AG10803 (cell line): ENCODE measurements around the gene CELSR1.

Source experiments
- DNase-seq: peaks from one replicate; pipeline ENCODE4 v3.0.0; 2010; ENCODE audit warnings: low read depth
- H3K4me3 ChIP-seq: 2 replicates; pipeline ENCODE4 v1.5.1; 2011; ENCODE audit warnings: mild to moderate bottlenecking, low read length, control low read depth
- CTCF ChIP-seq: conservative IDR thresholded peaks from 2 replicates; pipeline ENCODE4 v1.5.1; 2011; ENCODE audit warnings: mild to moderate bottlenecking, low read length, control low read depth, inconsistent platforms

Gene CELSR1

GRCh38 chr22:46353483-46354105 lies 183.8 kb downstream of the CELSR1 start:
- no peak for DNase-seq

DNA sequence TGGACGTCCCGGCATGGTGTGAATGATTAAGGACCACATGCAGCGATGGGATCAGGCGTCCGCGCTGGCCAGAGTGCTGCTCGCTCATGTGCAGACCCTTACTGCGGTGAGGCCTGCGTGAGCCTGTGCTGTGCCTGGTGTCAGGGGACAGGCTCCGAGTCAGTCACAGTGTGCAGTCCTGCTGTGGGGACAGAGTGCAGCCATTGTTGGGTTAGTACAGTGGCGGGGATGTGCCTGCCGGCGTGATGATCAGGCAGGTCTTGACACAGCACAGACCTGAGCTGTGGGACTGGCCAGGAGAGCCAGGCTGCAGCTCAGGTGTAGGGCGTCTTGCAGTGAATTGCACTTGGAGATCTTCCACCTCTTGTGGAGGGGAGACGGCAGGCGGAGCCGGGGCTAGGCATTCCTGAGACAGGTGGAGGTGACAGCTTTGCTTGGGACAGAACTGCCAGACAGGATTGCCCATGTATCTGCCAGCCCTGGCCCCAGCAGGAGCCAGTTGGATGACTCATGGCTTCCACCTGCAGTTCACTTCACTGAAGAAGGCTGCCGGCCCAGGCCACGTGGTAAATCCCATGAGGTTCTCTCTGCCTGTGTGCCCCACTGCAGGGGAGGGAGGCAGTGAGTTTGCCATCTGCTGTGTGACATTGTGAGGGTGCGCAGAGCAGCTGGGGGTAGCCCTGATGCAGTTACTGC lies 184.6 kb downstream of the CELSR1 start:
- H3K4me3 ChIP-seq = no peak overlapping the region
- no peak for DNase-seq
- TF ChIP-seq CTCF = no peak

More at GRCh38 chr22:46353483-46354105, 183.8 kb downstream of the CELSR1 start:
- no peak for TF ChIP-seq CTCF
- no peak overlapping the region for H3K4me3 ChIP-seq

DNA sequence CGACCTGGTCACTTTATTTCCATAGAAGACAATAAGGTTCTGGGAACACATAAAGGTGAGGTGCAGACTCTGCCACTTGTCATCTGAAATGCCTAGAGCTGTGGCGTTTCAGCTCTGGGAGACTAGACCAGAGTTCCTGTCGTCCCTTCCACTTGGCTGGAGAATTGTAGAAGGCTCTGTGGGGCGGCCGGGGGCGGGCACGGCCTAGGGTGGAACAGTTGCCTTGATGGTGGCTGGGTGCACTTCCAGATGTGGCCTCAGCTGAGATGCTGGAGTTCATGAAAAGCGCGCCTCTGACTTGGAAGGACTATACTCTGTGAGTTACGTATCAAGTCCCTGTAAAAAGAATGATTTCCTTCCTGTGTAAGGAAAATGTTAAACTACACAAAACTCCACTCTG lies 185.1 kb downstream of the CELSR1 start:
- no peak for TF ChIP-seq CTCF
- DNase-seq = no peak
- no peak overlapping the region for H3K4me3 ChIP-seq

GRCh38 chr22:46351767-46352166 lies 185.7 kb downstream of the CELSR1 start:
- TF ChIP-seq CTCF = no peak
- DNase-seq = no peak
- no peak overlapping the region for H3K4me3 ChIP-seq

GRCh38 chr22:46351131-46351735 lies 186.2 kb downstream of the CELSR1 start:
- TF ChIP-seq CTCF = no peak
- DNase-seq = no peak
- H3K4me3 ChIP-seq = no peak overlapping the region

DNA sequence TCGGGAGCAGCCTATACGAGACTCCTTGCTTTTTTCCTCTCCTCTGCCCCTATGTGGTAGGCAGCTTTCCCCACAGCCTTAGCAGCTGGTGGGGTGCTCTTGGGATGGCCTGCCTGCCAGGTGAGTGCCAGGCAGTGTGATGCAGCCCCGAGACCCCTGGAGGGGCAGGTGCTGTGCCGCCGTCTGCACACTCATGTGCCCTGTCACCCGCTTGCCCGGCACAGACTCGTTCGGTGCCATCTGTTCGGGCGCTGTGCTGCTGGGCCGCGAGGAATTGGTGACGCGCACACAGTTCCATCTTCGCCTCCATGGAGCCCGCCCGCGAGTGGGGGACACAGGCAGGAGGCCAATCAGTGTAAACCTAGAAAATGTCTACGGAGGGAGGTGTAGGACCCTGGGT lies 186.8 kb downstream of the CELSR1 start:
- DNase-seq = no peak
- no peak for TF ChIP-seq CTCF
- no peak overlapping the region for H3K4me3 ChIP-seq

GRCh38 chr22:46350121-46350520 lies 187.3 kb downstream of the CELSR1 start:
- DNase-seq = no peak
- no peak overlapping the region for H3K4me3 ChIP-seq
- no peak for TF ChIP-seq CTCF
